ENCODE results near the gene SLC30A1.

GRCh38 chr1:211535346-211535745 is 43.6 kb downstream of the SLC30A1 start:
- TF ChIP-seq, protein P1, sequence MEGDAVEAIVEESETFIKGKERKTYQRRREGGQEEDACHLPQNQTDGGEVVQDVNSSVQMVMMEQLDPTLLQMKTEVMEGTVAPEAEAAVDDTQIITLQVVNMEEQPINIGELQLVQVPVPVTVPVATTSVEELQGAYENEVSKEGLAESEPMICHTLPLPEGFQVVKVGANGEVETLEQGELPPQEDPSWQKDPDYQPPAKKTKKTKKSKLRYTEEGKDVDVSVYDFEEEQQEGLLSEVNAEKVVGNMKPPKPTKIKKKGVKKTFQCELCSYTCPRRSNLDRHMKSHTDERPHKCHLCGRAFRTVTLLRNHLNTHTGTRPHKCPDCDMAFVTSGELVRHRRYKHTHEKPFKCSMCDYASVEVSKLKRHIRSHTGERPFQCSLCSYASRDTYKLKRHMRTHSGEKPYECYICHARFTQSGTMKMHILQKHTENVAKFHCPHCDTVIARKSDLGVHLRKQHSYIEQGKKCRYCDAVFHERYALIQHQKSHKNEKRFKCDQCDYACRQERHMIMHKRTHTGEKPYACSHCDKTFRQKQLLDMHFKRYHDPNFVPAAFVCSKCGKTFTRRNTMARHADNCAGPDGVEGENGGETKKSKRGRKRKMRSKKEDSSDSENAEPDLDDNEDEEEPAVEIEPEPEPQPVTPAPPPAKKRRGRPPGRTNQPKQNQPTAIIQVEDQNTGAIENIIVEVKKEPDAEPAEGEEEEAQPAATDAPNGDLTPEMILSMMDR (IDR thresholded peaks at IDR 0.05), result no peak
- TF ChIP-seq RAD21 (IDR thresholded peaks at IDR 0.05; ENCODE audit: low read length) (no peak), TEAD4 (IDR thresholded peaks at IDR 0.05; ENCODE audit: borderline replicate concordance, insufficient read depth) (no peak), EZH2phosphoT487 (IDR thresholded peaks at IDR 0.05; ENCODE audit: borderline replicate concordance, low read depth) (no peak), RXRA (IDR thresholded peaks at IDR 0.05; ENCODE audit: borderline replicate concordance, low read depth) (no peak), YY1 (IDR thresholded peaks at IDR 0.05; ENCODE audit: low read depth) (no peak), MXI1 (IDR thresholded peaks at IDR 0.05; ENCODE audit: low read depth, low read length) (no peak), TAF1 (IDR thresholded peaks at IDR 0.05; ENCODE audit: borderline replicate concordance, low read depth, low read length) (no peak)
- TF ChIP-seq, protein P2, sequence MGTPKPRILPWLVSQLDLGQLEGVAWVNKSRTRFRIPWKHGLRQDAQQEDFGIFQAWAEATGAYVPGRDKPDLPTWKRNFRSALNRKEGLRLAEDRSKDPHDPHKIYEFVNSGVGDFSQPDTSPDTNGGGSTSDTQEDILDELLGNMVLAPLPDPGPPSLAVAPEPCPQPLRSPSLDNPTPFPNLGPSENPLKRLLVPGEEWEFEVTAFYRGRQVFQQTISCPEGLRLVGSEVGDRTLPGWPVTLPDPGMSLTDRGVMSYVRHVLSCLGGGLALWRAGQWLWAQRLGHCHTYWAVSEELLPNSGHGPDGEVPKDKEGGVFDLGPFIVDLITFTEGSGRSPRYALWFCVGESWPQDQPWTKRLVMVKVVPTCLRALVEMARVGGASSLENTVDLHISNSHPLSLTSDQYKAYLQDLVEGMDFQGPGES (IDR thresholded peaks at IDR 0.05; ENCODE audit: low read depth, low read length), result no peak
- TF ChIP-seq, protein P3, sequence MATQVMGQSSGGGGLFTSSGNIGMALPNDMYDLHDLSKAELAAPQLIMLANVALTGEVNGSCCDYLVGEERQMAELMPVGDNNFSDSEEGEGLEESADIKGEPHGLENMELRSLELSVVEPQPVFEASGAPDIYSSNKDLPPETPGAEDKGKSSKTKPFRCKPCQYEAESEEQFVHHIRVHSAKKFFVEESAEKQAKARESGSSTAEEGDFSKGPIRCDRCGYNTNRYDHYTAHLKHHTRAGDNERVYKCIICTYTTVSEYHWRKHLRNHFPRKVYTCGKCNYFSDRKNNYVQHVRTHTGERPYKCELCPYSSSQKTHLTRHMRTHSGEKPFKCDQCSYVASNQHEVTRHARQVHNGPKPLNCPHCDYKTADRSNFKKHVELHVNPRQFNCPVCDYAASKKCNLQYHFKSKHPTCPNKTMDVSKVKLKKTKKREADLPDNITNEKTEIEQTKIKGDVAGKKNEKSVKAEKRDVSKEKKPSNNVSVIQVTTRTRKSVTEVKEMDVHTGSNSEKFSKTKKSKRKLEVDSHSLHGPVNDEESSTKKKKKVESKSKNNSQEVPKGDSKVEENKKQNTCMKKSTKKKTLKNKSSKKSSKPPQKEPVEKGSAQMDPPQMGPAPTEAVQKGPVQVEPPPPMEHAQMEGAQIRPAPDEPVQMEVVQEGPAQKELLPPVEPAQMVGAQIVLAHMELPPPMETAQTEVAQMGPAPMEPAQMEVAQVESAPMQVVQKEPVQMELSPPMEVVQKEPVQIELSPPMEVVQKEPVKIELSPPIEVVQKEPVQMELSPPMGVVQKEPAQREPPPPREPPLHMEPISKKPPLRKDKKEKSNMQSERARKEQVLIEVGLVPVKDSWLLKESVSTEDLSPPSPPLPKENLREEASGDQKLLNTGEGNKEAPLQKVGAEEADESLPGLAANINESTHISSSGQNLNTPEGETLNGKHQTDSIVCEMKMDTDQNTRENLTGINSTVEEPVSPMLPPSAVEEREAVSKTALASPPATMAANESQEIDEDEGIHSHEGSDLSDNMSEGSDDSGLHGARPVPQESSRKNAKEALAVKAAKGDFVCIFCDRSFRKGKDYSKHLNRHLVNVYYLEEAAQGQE (IDR thresholded peaks at IDR 0.05; ENCODE audit: low read depth, low read length), result no peak

Measured in SK-N-SH (cell line).